LNCaP clone FGC (cell line): ENCODE data around the gene RNF214.

Experiments
- DNase-seq: peaks from one replicate; pipeline ENCODE4 v3.0.0-alpha.2; 2011; ENCODE audit warnings: low read depth
- H3K4me3 ChIP-seq: 2 replicates; pipeline ENCODE4 v1.5.1; 2011; ENCODE audit warnings: mild to moderate bottlenecking, low read depth, low read length, control low read depth
- CTCF ChIP-seq: IDR thresholded peaks from 2 replicates; pipeline ENCODE4 v1.5.1; 2012; ENCODE audit warnings: mild to moderate bottlenecking; ENCODE audit not compliant: control insufficient read depth, insufficient read depth; ENCODE audit errors: extremely low read depth

Gene RNF214

GRCh38 chr11:117219455-117219854 lies 13.0 kb upstream of the RNF214 start:
- DNase-seq = no peak
- H3K4me3 ChIP-seq = no peak overlapping the region
- no peak for TF ChIP-seq CTCF

GRCh38 chr11:117219995-117220394 lies 12.5 kb upstream of the RNF214 start:
- DNase-seq = no peak
- no peak for TF ChIP-seq CTCF
- H3K4me3 ChIP-seq = no peak overlapping the region

- no peak overlapping the region for H3K4me3 ChIP-seq
- no peak for TF ChIP-seq CTCF
- no peak for DNase-seq
These were observed 11.9 kb upstream of the RNF214 start for GRCh38 chr11:117220568-117220967.

DNA sequence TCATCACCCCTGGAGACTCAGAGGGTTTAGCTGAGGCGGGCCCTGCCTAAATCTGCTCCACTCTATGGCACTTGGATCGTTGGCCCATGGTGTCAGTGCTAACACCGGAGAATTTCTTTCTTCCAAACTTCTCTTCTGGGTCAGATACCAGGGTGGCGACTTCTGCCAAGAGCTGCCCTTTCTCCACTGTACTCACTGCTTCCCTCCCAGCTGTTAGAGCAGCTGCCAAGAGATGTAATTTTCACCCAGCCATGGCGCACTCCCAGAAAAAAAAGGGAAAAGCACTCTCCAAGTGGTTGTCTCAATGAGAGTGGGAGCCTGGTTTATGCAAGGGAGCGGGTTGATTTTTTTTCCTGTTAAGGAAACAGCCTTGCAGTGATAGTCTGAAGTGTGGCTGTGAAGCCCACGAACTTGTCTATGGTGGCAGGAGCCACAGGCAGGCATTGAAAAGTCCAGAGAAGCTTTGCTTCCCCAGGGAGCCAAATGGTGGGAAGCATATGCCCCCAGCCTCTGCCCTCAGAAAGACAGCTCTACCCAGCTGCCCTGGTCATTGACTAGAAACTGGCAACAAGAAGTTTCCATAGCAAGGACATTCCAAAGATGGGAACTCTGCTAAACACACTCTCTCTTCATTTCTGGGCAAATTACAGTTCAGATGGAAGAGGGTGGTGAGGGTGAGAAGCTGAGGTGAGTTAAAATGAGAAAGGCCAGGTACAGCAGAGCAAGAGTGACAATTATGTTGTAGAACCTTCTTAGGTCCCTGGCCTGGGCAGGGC lies 11.3 kb upstream of the RNF214 start:
- DNase-seq = no peak
- TF ChIP-seq CTCF = no peak
- no peak overlapping the region for H3K4me3 ChIP-seq

DNA sequence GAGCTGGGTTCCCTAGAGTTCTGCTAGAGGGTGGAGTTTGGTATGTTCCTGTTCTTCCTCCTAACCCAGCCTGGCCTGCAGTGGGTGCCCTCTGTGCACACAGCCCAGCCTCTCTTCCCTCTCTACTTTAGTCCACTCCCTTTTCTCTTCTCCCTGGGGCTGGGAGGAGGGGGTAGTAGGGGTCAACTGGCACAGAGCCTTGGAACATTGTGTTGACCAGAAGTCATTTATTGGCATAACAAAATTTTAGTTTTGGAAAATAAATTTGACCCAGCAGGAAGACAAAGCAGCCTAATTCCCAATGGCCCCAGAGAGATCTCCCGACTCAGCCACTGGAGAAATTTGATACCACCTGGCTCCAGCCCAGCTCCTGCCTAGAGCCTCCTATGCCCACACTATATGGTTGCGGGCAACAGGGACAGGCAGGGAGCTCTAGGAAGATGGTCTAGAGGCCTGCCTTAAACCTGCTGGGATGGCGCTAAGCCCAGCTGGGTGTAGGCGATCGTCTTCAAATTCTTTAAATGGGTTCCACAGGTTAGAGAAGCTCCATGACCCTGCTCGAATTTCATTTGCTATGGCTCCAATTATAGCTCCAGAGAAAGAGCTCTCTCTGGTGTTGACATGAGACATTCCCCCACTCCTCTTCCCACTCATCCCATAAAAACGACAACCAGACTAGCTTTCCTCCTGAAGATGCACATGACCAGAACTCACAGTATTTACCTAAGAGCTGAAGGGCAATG lies 10.5 kb upstream of the RNF214 start:
- TF ChIP-seq CTCF = 0 out of 2 replicates have a peak, but pooled peaks have one; percentile 18
- DNase-seq = peak; percentile 63
- H3K4me3 ChIP-seq = no peak overlapping the region

DNA sequence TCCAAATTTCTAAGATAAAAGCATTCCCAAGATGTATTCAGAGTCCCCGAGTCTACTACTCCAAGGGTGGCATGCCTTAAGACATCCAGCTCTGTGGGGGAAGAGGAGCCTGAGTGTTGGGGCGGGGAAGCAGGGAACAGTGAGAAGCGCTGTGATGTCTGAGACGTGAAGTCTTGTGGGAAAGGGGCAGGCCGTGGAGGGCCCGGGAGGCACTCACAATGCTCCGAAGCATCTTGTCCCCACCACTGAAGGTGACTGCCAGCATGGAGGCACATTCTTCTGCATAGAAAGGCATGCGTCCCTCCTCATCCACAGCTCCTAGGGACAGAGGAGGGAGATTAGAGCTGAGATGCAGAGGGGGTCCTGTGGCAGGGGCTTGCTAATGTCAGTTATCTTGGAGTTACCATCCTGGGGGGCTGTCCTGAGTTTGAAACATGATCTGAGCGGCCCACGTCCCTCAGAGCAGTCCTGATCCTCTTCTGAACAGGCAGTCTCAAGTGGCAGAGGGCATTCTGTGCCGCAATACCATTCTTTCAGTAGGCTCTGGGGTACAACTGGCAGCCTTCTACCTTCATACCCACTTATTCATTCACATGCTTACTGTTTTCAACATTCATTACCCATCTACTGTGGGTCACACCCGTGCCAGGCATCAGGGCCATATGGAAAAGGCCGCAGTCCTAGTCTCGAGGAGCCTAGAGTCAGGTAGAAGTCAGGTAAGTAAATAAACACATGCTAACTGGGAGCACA lies 9.3 kb upstream of the RNF214 start:
- no peak overlapping the region for H3K4me3 ChIP-seq
- DNase-seq = no peak
- no peak for TF ChIP-seq CTCF
